K562 treated with DMSO at 1 percent for 48 hours (cell line): ENCODE data around the gene NMUR2. TPM values are rescaled to one million over a fixed set of nuclear protein-coding genes. Genes with fewer than 3 reads are reported as not detected.

Source experiments
- total RNA-seq: library from RNA; unstranded; fragments of 300-600 nt; gene quantifications from 2 replicates; pipeline ENCODE4 v1.2.3, GENCODE V29; 2022; ENCODE audit warnings: low replicate concordance; ENCODE audit errors: extremely low read depth

Gene NMUR2, protein sequence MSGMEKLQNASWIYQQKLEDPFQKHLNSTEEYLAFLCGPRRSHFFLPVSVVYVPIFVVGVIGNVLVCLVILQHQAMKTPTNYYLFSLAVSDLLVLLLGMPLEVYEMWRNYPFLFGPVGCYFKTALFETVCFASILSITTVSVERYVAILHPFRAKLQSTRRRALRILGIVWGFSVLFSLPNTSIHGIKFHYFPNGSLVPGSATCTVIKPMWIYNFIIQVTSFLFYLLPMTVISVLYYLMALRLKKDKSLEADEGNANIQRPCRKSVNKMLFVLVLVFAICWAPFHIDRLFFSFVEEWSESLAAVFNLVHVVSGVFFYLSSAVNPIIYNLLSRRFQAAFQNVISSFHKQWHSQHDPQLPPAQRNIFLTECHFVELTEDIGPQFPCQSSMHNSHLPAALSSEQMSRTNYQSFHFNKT
- total RNA-seq: not detected in 2 replicates

GRCh38 chr5:152405145-152405544 lies at the start of gene NMUR2:
Gene NMUR2, minus strand, starts transcription at chr5:152405279. Its CDS starts 166 bp downstream, at chr5:152405113.

